HFFc6 (cell line): ENCODE results near the gene CREB3L2. TPM values are rescaled to one million over a fixed set of nuclear protein-coding genes. Genes with fewer than 3 reads are reported as not detected.
A peak's percentile ranks its signal among the peaks of the same experiment; 100 is the strongest.

Source experiments
- DNase-seq: peaks from one replicate; pipeline ENCODE4 v3.0.0-alpha.2; 2018
- H3K27ac Mint-ChIP-seq: 2 replicates; pipeline ENCODE4 v1.8.0; 2020; ENCODE audit warnings: mild to moderate bottlenecking, mixed read lengths
- H3K27me3 Mint-ChIP-seq: 2 replicates; pipeline ENCODE4 v1.8.0; 2021; ENCODE audit warnings: mild to moderate bottlenecking, moderate library complexity, mixed read lengths; ENCODE audit not compliant: insufficient read depth
- H3K36me3 Mint-ChIP-seq: 2 replicates; pipeline ENCODE4 v1.8.0; 2021; ENCODE audit warnings: low read depth, mixed read lengths
- H3K4me1 Mint-ChIP-seq: 2 replicates; pipeline ENCODE4 v1.8.0; 2020; ENCODE audit warnings: low read depth, mixed read lengths
- H3K4me3 Mint-ChIP-seq: 2 replicates; pipeline ENCODE4 v1.8.0; 2020; ENCODE audit warnings: mild to moderate bottlenecking, moderate library complexity, mixed read lengths
- H3K9me3 Mint-ChIP-seq: 2 replicates; pipeline ENCODE4 v1.8.0; 2020; ENCODE audit warnings: mild to moderate bottlenecking, mixed read lengths
- total RNA-seq, 6 experiments: library from RNA; stranded (reverse); fragmentation: NEBNext Ultra II Directional; extraction: Animal tissue kit (Norgen Biotek cat#: 25700); gene quantifications; 2 replicates in 1 of 6; 3 replicates in 5 of 6; pipeline ENCODE4 v1.2.3, GENCODE V29; 2021
- TF ChIP-seq, protein P1 (sequence below): fragments of 200-600 bp; sonication (generic); IDR thresholded peaks from 2 replicates; pipeline ENCODE4 v1.5.0; 2021; ENCODE audit warnings: antibody characterized with exemption, mild to moderate bottlenecking

CREB3L2 gene
- total RNA-seq, 6 experiments from 2014 or later: 112 to 139 (median 123) TPM

- Mint-ChIP-seq H3K27me3 (peaks cover 2% of the 10 kb centered on the region; the same call in 1 of the 2 replicates), H3K27ac (no peak overlapping the region), H3K36me3 (peaks cover 35% of the 10 kb centered on the region), H3K9me3 (peaks cover 3% of the 10 kb centered on the region; the same call in 1 of the 2 replicates), H3K4me3 (no peak overlapping the region), H3K4me1 (no peaks in the 10 kb centered on the region; the same call in 1 of the 2 replicates)
- DNase-seq: no peak
- TF ChIP-seq, protein P1, sequence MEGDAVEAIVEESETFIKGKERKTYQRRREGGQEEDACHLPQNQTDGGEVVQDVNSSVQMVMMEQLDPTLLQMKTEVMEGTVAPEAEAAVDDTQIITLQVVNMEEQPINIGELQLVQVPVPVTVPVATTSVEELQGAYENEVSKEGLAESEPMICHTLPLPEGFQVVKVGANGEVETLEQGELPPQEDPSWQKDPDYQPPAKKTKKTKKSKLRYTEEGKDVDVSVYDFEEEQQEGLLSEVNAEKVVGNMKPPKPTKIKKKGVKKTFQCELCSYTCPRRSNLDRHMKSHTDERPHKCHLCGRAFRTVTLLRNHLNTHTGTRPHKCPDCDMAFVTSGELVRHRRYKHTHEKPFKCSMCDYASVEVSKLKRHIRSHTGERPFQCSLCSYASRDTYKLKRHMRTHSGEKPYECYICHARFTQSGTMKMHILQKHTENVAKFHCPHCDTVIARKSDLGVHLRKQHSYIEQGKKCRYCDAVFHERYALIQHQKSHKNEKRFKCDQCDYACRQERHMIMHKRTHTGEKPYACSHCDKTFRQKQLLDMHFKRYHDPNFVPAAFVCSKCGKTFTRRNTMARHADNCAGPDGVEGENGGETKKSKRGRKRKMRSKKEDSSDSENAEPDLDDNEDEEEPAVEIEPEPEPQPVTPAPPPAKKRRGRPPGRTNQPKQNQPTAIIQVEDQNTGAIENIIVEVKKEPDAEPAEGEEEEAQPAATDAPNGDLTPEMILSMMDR: no peak
These were observed 13.9 kb downstream of the CREB3L2 start for GRCh38 chr7:137987968-137988367.

DNA sequence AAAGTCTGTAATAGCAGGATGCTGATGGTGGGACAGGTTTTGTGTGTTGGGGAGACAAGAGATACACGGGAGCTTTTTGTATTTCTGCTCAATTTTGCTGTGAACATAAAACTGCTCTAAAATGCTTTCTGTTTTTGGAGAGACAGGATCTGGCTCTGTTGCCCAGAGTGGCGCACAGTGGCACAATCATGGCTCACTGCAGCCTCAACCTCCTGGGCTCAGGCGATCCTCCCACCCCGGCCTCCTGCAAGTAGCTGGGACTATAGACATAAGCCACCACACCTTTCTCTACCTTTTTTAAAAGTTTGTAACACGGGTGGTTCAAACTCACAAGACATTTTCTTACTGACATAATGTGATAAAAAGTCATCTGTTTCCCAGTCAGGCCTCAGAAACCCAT, 14.3 kb downstream of the CREB3L2 start:
- peaks cover 2% of the 10 kb centered on the region; the same call in 1 of the 2 replicates for H3K27me3 Mint-ChIP-seq
- H3K36me3 Mint-ChIP-seq: peaks cover 39% of the 10 kb centered on the region
- no peak overlapping the region for H3K27ac Mint-ChIP-seq
- H3K9me3 Mint-ChIP-seq: peaks cover 7% of the 10 kb centered on the region; the same call in 1 of the 2 replicates
- no peak for DNase-seq
- no peak overlapping the region; the same call in 1 of the 2 replicates for H3K4me3 Mint-ChIP-seq
- no peaks in the 10 kb centered on the region; the same call in 1 of the 2 replicates for H3K4me1 Mint-ChIP-seq
- TF ChIP-seq, protein P1: no peak

GRCh38 chr7:137987018-137987349, 14.9 kb downstream of the CREB3L2 start:
- no peak for DNase-seq
- no peaks in the 10 kb centered on the region; the same call in 1 of the 2 replicates for H3K4me1 Mint-ChIP-seq
- no peak overlapping the region; the same call in 1 of the 2 replicates for H3K4me3 Mint-ChIP-seq
- H3K27ac Mint-ChIP-seq: no peak overlapping the region
- H3K9me3 Mint-ChIP-seq: peaks cover 9% of the 10 kb centered on the region; the same call in 1 of the 2 replicates
- peaks cover 40% of the 10 kb centered on the region for H3K36me3 Mint-ChIP-seq
- H3K27me3 Mint-ChIP-seq: peaks cover 2% of the 10 kb centered on the region; the same call in 1 of the 2 replicates
- TF ChIP-seq, protein P1: no peak

DNA sequence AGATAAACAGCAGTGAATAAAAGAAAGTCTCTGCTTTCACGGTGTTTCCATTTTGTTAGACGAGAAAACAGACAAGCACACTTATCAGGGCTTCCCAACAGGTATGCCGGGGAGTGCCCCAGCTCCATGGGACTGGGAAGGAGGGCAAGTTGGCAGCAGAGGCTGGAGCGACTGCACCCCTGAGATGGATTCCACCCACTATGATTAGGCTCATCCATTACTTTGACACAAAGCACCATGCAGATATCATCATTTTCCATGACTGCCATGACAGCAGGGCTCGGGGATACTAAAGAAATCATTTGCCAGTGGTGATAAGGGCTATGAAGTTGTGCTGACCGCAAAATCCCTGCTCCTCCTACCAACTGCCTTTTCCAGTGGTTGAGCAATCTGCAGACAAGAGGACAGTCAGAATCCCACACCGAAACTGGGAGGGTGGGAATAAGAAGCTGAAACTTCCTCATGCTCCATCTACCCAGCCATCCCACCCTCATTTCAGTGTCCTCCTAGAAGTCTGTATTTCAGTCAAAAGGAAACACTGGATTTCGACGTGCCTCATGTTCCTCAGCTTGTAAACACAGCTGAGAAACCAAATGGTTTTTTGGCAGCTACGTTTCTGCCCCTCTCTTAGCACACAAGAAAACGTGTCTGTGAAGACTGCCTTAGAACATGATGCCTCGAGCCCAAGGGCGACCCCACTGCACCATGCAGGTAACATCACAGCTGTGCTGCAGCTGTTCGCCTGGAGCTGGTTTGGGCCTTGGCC, 15.5 kb downstream of the CREB3L2 start:
- no peaks in the 10 kb centered on the region; the same call in 1 of the 2 replicates for H3K4me1 Mint-ChIP-seq
- peak; percentile 74 for DNase-seq
- H3K36me3 Mint-ChIP-seq: peaks cover 41% of the 10 kb centered on the region
- peaks cover 9% of the 10 kb centered on the region; the same call in 1 of the 2 replicates for H3K9me3 Mint-ChIP-seq
- H3K27me3 Mint-ChIP-seq: no peaks in the 10 kb centered on the region; the same call in 1 of the 2 replicates
- H3K4me3 Mint-ChIP-seq: no peak overlapping the region; the same call in 1 of the 2 replicates
- H3K27ac Mint-ChIP-seq: no peak overlapping the region
- TF ChIP-seq, protein P1: no peak

- Mint-ChIP-seq H3K4me1 (no peaks in the 10 kb centered on the region; the same call in 1 of the 2 replicates), H3K4me3 (no peak overlapping the region; the same call in 1 of the 2 replicates), H3K27me3 (no peaks in the 10 kb centered on the region; the same call in 1 of the 2 replicates), H3K36me3 (peaks cover 47% of the 10 kb centered on the region), H3K9me3 (peaks cover 9% of the 10 kb centered on the region; the same call in 1 of the 2 replicates), H3K27ac (no peak overlapping the region)
- DNase-seq: no peak
- TF ChIP-seq, protein P1: no peak
These were observed 16.0 kb downstream of the CREB3L2 start for GRCh38 chr7:137985897-137986251.
